ENCODE results near the gene TRIM77.
"Not testable (repeated sequence)": the region's sequence is repeated elsewhere in the genome, so short reads cannot be mapped to it uniquely, and the experiment has no call there.

GRCh38 chr11:89675948-89676347 lies 34.2 kb upstream of the TRIM77 start:
- not testable (repeated sequence) for TF ChIP-seq EZH2 (IDR thresholded peaks at IDR 0.05; ENCODE audit: low read length, missing control alignments); CTCF (conservative IDR thresholded peaks at IDR 0.05 in 1 of 2, IDR thresholded peaks at IDR 0.05 in 1 of 2; ENCODE audit: low read depth in 1 of 2, low read length in 2 of 2)

Data from fibroblast of lung (primary cell).